GM18505 (cell line): ENCODE results near the gene SHISA4.

Source experiments
- ATAC-seq: cut with Tn5 transposase; IDR thresholded peaks from one replicate; pipeline ENCODE4 v1.9.1; 2021; ENCODE audit not compliant: unreplicated experiment
- POLR2A ChIP-seq: IDR thresholded peaks from 4 replicates; pipeline ENCODE4 v1.6.1; 2011; ENCODE audit warnings: borderline replicate concordance; ENCODE audit not compliant: insufficient read depth, insufficient read length; ENCODE audit errors: extremely low read depth

Gene SHISA4

DNA sequence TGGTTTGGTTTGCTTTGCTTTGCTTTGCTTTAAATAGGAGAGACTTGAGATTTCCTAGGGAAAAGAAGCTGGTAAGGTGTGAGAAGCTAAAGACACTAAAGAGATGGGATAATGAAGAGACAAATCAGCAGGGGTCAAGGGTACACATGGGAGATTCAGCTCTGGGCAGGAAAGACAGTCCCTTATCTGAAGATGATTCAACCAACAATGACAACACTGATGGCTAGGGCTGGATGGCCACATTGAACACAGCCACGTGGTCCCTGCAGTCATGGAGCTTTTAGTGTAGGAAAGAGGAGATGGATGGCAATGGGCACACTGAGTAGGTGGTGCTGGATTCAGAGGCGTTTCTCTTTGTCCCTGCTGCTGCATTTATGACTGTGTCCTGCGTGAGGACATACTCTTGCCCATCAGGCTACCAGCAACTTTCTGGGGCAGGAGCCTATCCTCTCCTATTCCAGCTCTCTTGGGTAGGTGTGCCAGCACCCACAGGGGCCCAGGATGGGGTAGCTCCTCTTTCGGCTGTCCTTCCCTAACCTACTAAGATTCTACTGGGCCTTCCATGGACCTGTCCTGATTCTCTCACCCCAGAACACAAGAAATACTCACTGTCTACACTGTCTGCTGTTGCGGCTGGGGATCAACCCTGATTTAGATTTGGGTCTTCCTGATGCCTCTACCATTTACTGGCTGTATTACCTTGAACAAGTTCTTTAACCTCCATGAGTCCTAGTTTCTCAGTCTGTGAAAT, 1.4 kb upstream of the SHISA4 start:
- no peak for ATAC-seq
- no peak for TF ChIP-seq POLR2A

DNA sequence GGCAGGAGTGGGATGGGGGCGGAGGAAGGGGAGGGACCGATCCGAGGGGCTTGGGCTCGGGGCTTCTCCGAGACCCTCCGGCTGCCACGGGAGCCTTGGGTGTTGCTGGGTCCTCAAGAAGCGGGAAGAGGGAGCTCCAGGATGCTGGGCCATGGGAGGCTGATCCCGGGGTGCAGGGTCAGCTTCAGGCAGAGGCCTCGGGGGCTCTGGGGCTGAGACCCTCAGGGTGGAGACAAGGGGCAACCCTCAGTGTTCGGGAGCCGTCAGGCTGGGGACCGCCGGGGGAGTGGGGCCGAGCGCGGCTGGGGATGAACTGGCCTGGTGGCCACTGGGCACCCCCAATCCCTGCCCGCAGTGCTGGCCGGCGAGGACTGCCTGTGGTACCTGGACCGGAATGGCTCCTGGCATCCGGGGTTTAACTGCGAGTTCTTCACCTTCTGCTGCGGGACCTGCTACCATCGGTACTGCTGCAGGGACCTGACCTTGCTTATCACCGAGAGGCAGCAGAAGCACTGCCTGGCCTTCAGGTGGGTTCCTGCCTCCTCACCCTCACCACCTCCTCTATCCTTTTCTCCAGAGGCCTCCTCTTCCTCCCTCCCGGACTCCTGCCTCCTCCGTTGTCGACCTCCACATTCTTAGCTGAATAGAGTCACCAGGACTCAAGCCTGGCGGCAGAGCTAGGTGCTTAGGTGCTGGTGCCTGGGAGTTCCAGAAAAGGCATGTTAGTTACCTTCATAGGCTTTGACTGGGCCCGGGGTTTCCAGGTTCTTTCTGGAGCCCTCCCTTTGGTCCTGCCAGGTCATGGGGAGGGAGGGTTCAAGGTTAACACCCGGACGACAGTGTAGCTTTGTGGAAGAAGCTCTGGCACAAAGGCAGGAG, 631 bp downstream of the SHISA4 start:
- TF ChIP-seq POLR2A = no peak
- no peak for ATAC-seq

DNA sequence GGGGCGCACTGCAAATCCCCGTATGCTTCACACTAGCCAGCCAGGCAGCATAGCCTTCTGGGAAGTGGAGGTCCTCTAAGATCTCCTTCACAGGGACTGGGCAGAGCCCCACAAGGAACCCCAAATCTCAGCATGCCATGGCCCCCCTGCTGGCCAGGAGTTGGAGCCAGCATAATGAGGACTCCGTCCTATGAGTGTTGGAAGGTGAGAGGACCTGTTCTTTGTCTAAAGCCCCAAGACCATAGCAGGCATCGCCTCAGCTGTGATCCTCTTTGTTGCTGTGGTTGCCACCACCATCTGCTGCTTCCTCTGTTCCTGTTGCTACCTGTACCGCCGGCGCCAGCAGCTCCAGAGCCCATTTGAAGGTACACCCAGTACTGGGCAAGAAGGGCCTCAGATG, 1.5 kb downstream of the SHISA4 start:
- no peak for TF ChIP-seq POLR2A

GRCh38 chr1:201890806-201891450, 2.2 kb downstream of the SHISA4 start:
- TF ChIP-seq POLR2A = no peak
- ATAC-seq = no peak

More for the DNA sequence above, 1.5 kb downstream of the SHISA4 start:
- ATAC-seq = no peak

- TF ChIP-seq POLR2A = no peak
- ATAC-seq = no peak
Observed at GRCh38 chr1:201891451-201892045, 2.9 kb downstream of the SHISA4 start.

GRCh38 chr1:201892211-201892610, 3.5 kb downstream of the SHISA4 start:
- no peak for TF ChIP-seq POLR2A

DNA sequence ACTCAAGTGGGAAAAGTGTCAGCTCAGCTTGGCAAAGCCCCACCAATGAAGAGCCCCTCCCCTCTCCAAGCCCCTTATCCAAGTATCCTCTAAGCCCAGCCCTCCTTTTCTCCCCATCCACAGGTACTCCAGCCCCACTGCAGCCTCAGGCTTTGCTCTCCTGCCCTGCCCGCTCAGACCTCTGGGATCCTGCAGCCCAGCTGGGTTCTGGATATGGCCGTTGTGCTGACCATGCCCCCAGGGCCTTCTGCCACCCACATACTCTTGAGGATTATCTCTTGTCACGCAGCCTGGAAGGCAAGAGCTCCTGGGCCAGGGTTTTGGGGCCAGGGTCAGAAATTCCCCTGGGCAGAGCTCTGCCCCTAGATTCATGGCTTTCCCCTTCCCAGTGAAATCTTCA, 4.7 kb downstream of the SHISA4 start:
- no peak for ATAC-seq
- TF ChIP-seq POLR2A = no peak

More at GRCh38 chr1:201892211-201892610, 3.5 kb downstream of the SHISA4 start:
- no peak for ATAC-seq

DNA sequence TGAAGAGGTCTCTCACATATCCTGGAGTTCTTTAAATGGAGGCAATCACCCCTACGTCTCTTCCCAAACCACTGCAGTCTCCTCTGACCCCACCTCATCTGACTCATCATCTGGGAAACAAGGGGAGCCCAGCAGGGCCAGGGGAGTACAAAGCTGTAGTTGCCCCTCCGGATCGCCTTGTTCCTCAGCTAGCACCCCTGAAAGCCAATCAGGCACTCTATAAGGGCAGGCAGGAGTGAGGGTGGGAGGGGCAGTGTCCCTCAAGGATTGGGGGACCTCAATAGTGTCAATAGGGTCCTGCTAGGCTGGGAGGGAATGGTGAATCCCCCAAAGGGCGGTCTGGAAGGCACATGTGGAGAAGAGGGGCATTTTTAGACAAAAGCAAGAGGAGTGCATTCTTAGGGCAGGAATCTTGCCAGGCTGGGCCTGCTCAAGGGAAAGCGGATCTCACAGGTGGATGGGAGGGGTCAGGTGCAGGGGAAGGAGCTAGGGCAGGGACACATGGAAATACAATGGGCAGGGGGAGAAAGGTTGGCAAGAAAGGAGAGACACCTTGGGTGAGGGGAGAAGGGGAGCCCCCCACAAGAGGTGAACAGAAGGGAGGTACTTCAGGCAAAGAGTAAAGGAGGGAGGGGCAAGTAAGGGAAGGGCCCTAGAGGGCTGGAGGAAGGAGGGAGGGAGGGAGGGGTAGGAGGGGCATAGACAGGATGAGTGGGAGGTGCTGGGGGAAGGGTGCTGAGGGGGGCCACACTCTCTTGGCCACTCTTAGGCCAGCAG, 5.8 kb downstream of the SHISA4 start:
- TF ChIP-seq POLR2A = no peak
- no peak for ATAC-seq

DNA sequence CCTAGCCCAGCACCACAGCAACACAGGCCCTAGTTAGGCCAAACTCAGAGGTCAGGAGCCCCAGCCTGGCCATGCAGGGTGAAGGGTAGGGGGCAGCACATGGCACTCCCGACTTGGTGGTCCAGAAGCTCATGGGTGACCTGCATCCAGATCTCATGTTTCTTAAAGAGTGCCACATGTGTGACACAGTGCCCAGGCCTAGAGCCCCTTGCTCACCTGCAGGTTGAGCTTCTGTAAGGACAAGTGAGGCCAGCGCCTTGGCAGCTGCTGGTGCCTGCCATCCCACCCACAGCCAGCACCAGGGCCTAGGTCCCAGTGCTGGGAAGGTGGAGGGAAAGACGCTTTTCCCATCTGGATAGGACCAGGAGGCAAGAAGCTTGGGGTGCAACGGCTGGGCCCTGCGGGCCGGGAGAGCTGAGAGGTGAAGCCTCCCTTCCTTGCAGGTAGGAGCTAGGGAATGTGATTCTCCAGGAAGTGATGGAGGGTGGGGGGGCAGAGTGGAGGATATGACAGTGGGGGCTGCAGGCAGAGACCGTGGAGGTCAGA, 6.5 kb downstream of the SHISA4 start:
- TF ChIP-seq POLR2A = no peak

DNA sequence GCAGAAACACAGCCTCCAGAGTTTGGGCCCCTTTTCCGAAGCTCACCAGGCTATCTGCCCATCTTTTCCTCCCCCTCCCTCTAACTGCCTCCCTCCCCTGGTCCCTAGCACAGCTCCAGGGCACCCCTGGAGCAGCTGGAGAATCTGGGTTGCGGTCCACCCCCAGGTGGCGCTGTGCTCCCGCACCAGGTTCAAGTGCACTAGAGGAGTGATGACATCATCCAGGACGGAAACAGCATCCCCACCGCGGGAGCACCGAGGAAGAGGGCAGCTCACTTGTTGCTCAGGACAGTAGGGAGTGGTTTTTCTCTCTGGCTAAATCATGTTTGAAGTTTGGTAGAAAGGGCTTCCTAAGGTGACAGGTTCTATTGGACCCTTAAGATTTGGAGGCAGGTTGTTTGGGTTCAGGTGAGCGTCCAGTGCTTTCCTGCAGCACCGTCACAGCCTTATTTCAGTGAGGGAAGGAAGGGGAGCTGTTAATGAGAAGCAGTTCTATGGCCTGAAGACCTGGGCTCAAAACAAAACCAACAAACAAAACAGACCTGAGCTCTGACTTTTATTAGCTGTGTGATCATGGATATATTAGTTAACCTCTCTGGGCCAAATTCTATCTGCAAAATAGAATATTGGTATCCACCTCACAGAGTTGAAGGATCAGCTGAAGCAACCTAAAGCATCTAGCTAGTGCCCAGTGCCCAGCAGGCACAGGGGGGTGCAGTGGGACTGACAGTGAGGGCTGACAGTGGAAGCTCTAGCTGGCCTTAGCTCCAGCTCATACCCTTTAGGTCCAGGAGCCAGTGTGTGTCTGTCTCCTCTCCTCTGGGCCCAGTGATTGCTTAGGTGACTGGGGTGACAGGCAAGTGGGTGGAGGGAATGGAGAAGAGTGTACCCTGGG, 7.5 kb downstream of the SHISA4 start:
- no peak for ATAC-seq
- TF ChIP-seq POLR2A = no peak

More for the DNA sequence above, 6.5 kb downstream of the SHISA4 start:
- no peak for ATAC-seq

GRCh38 chr1:201896951-201897391, 8.3 kb downstream of the SHISA4 start:
- no peak for ATAC-seq
- no peak for TF ChIP-seq POLR2A
